HL-60 (cell line): Measurements from ENCODE around the gene FAM240B.

ENCODE experiments used
- GABPA ChIP-seq: IDR thresholded peaks from 2 replicates; pipeline ENCODE4 v1.6.1; 2012; ENCODE audit warnings: low read depth
- POLR2AphosphoS5 ChIP-seq: IDR thresholded peaks from 2 replicates; pipeline ENCODE4 v1.6.1; 2012; ENCODE audit warnings: low read depth
- SPI1 ChIP-seq: IDR thresholded peaks from 2 replicates; pipeline ENCODE4 v1.6.1; 2012; ENCODE audit warnings: low read depth, mild to moderate bottlenecking, borderline replicate concordance
- TF ChIP-seq, protein P1 (sequence below): IDR thresholded peaks from one replicate; pipeline ENCODE4 v1.5.1; 2011; ENCODE audit warnings: low read length, control low read depth, inconsistent platforms; ENCODE audit not compliant: insufficient read depth
- TF ChIP-seq, protein P2 (sequence below): IDR thresholded peaks from 2 replicates; pipeline ENCODE4 v1.6.1; 2012; ENCODE audit warnings: low read depth; ENCODE audit not compliant: insufficient replicate concordance

DNA sequence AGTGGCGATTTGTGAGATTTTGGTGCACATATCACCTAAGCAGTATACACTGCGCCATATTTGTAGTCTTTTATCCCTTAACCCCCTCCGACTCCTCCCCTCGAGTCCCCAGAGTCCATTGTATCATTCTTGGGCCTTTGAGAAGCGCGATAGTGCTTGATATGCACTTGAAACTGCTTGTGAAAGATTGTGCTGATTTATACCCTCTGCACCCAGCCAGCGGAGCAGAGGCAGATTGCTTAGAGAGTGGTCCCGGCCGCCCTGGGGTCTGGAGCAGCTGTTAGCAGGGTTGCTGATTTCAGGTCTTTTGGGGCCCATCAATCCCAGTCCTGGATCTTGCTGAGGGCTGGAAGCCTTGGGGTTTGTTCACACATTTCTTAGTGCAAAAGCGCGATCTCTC lies 13.0 kb upstream of the FAM240B start:
- TF ChIP-seq, protein P1, sequence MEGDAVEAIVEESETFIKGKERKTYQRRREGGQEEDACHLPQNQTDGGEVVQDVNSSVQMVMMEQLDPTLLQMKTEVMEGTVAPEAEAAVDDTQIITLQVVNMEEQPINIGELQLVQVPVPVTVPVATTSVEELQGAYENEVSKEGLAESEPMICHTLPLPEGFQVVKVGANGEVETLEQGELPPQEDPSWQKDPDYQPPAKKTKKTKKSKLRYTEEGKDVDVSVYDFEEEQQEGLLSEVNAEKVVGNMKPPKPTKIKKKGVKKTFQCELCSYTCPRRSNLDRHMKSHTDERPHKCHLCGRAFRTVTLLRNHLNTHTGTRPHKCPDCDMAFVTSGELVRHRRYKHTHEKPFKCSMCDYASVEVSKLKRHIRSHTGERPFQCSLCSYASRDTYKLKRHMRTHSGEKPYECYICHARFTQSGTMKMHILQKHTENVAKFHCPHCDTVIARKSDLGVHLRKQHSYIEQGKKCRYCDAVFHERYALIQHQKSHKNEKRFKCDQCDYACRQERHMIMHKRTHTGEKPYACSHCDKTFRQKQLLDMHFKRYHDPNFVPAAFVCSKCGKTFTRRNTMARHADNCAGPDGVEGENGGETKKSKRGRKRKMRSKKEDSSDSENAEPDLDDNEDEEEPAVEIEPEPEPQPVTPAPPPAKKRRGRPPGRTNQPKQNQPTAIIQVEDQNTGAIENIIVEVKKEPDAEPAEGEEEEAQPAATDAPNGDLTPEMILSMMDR, result no peak
- TF ChIP-seq POLR2AphosphoS5 (no peak), SPI1 (no peak), GABPA (no peak)
- TF ChIP-seq, protein P2, sequence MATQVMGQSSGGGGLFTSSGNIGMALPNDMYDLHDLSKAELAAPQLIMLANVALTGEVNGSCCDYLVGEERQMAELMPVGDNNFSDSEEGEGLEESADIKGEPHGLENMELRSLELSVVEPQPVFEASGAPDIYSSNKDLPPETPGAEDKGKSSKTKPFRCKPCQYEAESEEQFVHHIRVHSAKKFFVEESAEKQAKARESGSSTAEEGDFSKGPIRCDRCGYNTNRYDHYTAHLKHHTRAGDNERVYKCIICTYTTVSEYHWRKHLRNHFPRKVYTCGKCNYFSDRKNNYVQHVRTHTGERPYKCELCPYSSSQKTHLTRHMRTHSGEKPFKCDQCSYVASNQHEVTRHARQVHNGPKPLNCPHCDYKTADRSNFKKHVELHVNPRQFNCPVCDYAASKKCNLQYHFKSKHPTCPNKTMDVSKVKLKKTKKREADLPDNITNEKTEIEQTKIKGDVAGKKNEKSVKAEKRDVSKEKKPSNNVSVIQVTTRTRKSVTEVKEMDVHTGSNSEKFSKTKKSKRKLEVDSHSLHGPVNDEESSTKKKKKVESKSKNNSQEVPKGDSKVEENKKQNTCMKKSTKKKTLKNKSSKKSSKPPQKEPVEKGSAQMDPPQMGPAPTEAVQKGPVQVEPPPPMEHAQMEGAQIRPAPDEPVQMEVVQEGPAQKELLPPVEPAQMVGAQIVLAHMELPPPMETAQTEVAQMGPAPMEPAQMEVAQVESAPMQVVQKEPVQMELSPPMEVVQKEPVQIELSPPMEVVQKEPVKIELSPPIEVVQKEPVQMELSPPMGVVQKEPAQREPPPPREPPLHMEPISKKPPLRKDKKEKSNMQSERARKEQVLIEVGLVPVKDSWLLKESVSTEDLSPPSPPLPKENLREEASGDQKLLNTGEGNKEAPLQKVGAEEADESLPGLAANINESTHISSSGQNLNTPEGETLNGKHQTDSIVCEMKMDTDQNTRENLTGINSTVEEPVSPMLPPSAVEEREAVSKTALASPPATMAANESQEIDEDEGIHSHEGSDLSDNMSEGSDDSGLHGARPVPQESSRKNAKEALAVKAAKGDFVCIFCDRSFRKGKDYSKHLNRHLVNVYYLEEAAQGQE, result no peak
